VCaP (cell line): ENCODE results near the gene KCNA10.

Experiments
- H3K27ac ChIP-seq: fragments of 450-650 bp; 2 replicates; pipeline ENCODE4 v1.5.1; 2017
- CTCF ChIP-seq: fragments of 450-650 bp; conservative IDR thresholded peaks from 2 replicates; pipeline ENCODE4 v1.5.1; 2017; ENCODE audit warnings: mild to moderate bottlenecking, moderate library complexity

Gene KCNA10

DNA sequence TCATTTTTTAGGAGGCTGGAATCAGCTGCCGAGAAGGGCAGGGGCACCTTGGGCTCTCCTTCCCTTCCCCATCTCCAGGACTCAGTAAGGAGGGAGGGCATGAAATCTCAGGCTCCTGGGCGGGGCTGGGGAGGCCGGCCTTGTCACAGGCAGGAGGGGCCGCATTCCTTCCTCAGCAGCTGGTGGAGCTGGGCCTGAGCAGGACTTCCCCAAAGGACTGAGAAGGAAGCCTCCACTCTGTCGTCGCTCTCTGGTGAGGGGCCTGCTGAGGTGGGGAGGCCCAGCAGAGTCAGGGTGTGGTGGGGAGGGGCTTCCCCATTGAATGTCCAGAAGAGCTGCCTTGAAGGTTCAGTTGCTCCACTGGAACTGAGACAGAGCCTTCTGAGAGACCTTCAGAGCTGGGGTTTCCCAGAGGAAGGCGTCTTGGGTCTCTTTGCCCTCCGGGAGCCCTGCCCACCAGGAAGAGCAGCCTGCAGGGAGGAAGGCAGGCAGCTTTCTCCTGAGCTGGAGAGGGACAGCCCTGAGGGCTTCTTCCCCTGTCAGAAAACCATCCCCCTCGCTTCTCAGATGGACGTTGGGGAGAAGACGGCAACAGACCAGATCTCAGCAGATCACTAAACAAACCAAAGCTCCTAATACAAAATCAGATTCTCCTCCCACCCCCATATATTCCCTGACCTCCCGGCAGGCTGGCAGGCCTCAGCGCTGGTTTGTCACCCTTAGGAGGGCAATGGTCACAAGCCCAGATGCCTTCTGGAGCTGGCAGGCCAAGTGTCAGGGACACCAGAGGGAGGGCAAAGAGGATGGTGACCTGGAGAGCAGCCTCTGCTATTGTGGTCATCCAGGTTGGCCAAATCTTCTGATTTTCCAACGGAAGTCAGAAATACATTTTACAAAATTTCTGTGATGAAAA is 10.7 kb downstream of the KCNA10 start:
- no peak for TF ChIP-seq CTCF
- H3K27ac ChIP-seq, result no peak overlapping the region

- H3K27ac ChIP-seq, result no peak overlapping the region
- no peak for TF ChIP-seq CTCF
Observed at GRCh38 chr1:110506541-110506940, 12.4 kb downstream of the KCNA10 start.

- TF ChIP-seq CTCF, result no peak
- no peak overlapping the region for H3K27ac ChIP-seq
Observed at GRCh38 chr1:110505596-110505995, 13.4 kb downstream of the KCNA10 start.

GRCh38 chr1:110504226-110504625 is 14.7 kb downstream of the KCNA10 start:
- H3K27ac ChIP-seq, result no peak overlapping the region
- TF ChIP-seq CTCF, result no peak

- TF ChIP-seq CTCF, result no peak
- H3K27ac ChIP-seq, result no peak overlapping the region
Observed at GRCh38 chr1:110503471-110503870, 15.5 kb downstream of the KCNA10 start.

DNA sequence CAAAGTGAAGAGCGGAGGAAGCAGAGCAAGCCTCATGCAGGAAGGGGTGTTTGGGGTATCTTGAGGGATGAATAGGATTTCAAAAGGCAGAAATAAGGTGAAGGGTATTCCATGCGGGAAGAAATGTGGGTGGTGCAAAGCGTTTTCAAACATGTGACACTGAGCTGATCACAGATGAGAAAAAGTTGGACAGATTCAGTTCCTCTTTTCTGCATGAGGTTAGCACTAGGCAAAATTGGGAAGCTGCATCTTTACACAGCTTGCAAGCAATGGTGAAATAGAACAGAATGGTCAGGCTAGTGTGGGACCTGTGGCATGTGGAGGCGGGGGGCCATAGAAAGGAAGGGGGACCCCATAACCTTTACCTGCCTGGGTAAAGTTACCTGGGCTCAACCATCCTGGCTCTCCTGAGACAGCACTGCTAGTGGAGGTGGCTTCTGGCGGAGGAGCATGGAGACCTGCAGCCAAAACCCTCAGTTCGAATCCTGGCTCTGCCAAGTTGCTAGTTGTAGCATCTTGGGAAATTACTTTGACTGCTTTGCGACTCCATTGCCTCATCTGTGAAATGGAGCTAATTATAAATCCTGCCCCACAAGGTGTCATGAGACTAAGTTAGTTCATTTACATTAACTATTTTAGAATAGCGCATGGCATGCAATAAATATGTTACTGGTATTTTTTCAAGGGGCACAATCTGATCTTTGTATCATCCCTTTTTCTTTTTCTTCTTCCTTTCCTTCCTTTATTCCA is 16.4 kb downstream of the KCNA10 start:
- H3K27ac ChIP-seq, result no peak overlapping the region
- TF ChIP-seq CTCF, result no peak

- no peak for TF ChIP-seq CTCF
- no peak overlapping the region for H3K27ac ChIP-seq
Observed at GRCh38 chr1:110501488-110502132, 17.4 kb downstream of the KCNA10 start.
